GM12892 (cell line): Measurements from ENCODE around the gene HCRTR1.

Experiments used
- POLR2A ChIP-seq: IDR thresholded peaks from 2 replicates; pipeline ENCODE4 v1.6.1; 2011; ENCODE audit warnings: low read depth, low read length, control low read depth
- TAF1 ChIP-seq: IDR thresholded peaks from 2 replicates; pipeline ENCODE4 v1.6.1; 2011; ENCODE audit warnings: low read depth, mild to moderate bottlenecking, control low read depth, low read length, borderline replicate concordance

- no peak for TF ChIP-seq POLR2A
- no peak for TF ChIP-seq TAF1
Measured at GRCh38 chr1:31586376-31587327, 30.8 kb upstream of the HCRTR1 start.
